Mesendoderm (in vitro differentiated cells): ENCODE data around the gene DNMBP. TPM values are rescaled to one million over a fixed set of nuclear protein-coding genes. Genes with fewer than 3 reads are reported as not detected.

Experiments used
- DNase-seq: peaks from one replicate; pipeline ENCODE4 v3.0.0; 2013
- H2AK5ac ChIP-seq: 2 replicates; pipeline ENCODE4 v1.6.1; 2013; ENCODE audit warnings: low read length, inconsistent platforms
- H2BK120ac ChIP-seq: 2 replicates; pipeline ENCODE4 v1.6.1; 2013; ENCODE audit warnings: low read depth, mild to moderate bottlenecking, low read length, moderate library complexity, mixed read lengths
- H2BK15ac ChIP-seq: replicated peaks from 2 replicates; pipeline ENCODE4 v1.6.1; 2013; ENCODE audit warnings: low read depth, mild to moderate bottlenecking, moderate library complexity
- H2BK5ac ChIP-seq: 2 replicates; pipeline ENCODE4 v1.6.1; 2013; ENCODE audit warnings: low read length, inconsistent platforms
- H3K18ac ChIP-seq: 2 replicates; pipeline ENCODE4 v1.6.1; 2013; ENCODE audit warnings: mild to moderate bottlenecking, low read length, mixed read lengths
- H3K23ac ChIP-seq: one replicate; pipeline ENCODE4 v1.6.1; 2013; ENCODE audit warnings: low read length
- H3K27ac ChIP-seq: 2 replicates; pipeline ENCODE4 v1.5.1; 2013; ENCODE audit warnings: low read depth, mild to moderate bottlenecking, inconsistent platforms, low read length, moderate library complexity
- H3K27me3 ChIP-seq: 2 replicates; pipeline ENCODE4 v1.6.1; 2013; ENCODE audit warnings: low read length, control low read depth, mild to moderate bottlenecking, inconsistent platforms; ENCODE audit not compliant: insufficient read depth, poor library complexity
- H3K36me3 ChIP-seq: 2 replicates; pipeline ENCODE4 v1.6.1; 2013; ENCODE audit warnings: low read length, inconsistent platforms; ENCODE audit not compliant: control insufficient read depth, insufficient read depth
- H3K4ac ChIP-seq: one replicate; pipeline ENCODE4 v1.6.1; 2013; ENCODE audit warnings: low read depth, mild to moderate bottlenecking, low read length, moderate library complexity
- H3K4me1 ChIP-seq: 2 replicates; pipeline ENCODE4 v1.6.1; 2013; ENCODE audit warnings: low read depth, low read length, inconsistent platforms; ENCODE audit not compliant: control insufficient read depth
- H3K4me2 ChIP-seq: 2 replicates; pipeline ENCODE4 v1.6.1; 2013; ENCODE audit warnings: low read length
- H3K4me3 ChIP-seq: 2 replicates; pipeline ENCODE4 v1.5.1; 2013; ENCODE audit warnings: mild to moderate bottlenecking, low read length
- H3K56ac ChIP-seq: one replicate; pipeline ENCODE4 v1.6.1; 2013; ENCODE audit warnings: low read length
- H3K79me1 ChIP-seq: 2 replicates; pipeline ENCODE4 v1.6.1; 2013; ENCODE audit warnings: low read length, inconsistent platforms
- H3K79me2 ChIP-seq: 2 replicates; pipeline ENCODE4 v1.6.1; 2013; ENCODE audit warnings: mild to moderate bottlenecking, low read length; ENCODE audit not compliant: control insufficient read depth, insufficient read depth
- H3K9ac ChIP-seq: 2 replicates; pipeline ENCODE4 v1.6.1; 2013; ENCODE audit warnings: low read length, inconsistent platforms
- H4K5ac ChIP-seq: one replicate; pipeline ENCODE4 v1.6.1; 2013; ENCODE audit warnings: low read length
- H4K8ac ChIP-seq: one replicate; pipeline ENCODE4 v1.6.1; 2013; ENCODE audit warnings: low read depth, mild to moderate bottlenecking, control low read depth, low read length, moderate library complexity
- WGBS: extraction: QIAGEN DNeasy Blood & Tissue Kit; methylation state at CpG from one replicate; pipeline ENCODE4 v1.1.7; 2013; ENCODE audit warnings: low lambda C conversion rate, missing lambda C conversion rate; ENCODE audit not compliant: insufficient coverage; ENCODE audit errors: extremely low coverage; 5-methylcytosine and 5-hydroxymethylcytosine counted together
- polyA plus RNA-seq, 2 experiments: library from polyadenylated mRNA; stranded (reverse); fragments of 200-250 nt; gene quantifications; one replicate each; pipeline ENCODE4 v1.2.3, GENCODE V29; 2013

DNMBP gene, protein sequence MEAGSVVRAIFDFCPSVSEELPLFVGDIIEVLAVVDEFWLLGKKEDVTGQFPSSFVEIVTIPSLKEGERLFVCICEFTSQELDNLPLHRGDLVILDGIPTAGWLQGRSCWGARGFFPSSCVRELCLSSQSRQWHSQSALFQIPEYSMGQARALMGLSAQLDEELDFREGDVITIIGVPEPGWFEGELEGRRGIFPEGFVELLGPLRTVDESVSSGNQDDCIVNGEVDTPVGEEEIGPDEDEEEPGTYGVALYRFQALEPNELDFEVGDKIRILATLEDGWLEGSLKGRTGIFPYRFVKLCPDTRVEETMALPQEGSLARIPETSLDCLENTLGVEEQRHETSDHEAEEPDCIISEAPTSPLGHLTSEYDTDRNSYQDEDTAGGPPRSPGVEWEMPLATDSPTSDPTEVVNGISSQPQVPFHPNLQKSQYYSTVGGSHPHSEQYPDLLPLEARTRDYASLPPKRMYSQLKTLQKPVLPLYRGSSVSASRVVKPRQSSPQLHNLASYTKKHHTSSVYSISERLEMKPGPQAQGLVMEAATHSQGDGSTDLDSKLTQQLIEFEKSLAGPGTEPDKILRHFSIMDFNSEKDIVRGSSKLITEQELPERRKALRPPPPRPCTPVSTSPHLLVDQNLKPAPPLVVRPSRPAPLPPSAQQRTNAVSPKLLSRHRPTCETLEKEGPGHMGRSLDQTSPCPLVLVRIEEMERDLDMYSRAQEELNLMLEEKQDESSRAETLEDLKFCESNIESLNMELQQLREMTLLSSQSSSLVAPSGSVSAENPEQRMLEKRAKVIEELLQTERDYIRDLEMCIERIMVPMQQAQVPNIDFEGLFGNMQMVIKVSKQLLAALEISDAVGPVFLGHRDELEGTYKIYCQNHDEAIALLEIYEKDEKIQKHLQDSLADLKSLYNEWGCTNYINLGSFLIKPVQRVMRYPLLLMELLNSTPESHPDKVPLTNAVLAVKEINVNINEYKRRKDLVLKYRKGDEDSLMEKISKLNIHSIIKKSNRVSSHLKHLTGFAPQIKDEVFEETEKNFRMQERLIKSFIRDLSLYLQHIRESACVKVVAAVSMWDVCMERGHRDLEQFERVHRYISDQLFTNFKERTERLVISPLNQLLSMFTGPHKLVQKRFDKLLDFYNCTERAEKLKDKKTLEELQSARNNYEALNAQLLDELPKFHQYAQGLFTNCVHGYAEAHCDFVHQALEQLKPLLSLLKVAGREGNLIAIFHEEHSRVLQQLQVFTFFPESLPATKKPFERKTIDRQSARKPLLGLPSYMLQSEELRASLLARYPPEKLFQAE (N-terminal part only)
- 9.3 TPM for polyA plus RNA-seq (2013, experiment 1 of 2)
- polyA plus RNA-seq (2013, experiment 2 of 2), result 9.5 TPM

DNA sequence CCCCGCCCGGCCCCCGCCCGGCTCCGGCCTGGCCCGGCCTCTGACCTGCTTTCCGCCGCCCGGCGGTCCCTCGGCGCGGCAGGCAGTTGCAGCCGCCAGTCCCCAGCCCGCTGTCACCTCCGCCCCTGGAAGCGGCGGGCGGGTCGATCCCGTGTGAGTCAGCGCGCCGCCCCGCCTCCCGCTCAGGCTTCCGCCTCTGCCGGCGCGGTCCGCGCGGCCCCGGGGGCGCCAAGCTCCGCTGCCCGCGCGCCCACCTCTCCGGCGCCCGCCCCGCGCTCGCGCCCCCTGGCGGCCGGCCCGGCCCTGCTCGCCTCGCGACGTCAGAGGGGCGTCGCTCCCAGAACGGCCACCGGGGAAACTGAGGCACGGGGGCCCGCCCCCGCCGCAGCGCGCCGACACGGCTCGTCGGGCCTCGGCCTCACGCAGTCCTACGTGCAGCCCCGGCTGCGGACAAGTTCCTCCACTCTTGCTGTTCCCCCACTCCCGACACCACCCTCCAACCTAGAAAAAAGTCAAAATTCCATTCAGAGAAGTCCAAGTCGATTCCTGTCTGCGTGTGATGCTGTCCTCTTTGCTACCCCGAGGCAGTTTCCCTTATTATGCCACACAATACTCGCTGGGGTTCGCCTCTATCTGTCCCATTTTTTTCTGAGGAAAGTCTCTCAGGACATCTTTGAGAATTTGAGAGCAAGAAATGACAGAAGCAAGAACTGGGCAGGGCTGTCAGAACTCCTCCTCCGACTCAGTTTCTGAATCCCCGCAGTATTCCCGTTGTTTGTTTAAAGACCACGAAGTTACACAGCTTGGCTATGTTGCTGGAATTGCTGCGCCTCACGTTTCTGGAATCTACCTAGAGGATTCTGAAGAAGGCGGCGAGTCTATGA lies at the start of gene DNMBP:
Gene DNMBP (minus strand): TSS at position 155 of the 884 bp plus-strand sequence. CDS start 37,823 bp downstream, outside the sequence.
- peaks cover 11% of the 10 kb centered on the region for H3K79me1 ChIP-seq
- whole genome bisulfite sequencing, result no CpG with 5 or more reads among the region's 86 CpGs

DNA sequence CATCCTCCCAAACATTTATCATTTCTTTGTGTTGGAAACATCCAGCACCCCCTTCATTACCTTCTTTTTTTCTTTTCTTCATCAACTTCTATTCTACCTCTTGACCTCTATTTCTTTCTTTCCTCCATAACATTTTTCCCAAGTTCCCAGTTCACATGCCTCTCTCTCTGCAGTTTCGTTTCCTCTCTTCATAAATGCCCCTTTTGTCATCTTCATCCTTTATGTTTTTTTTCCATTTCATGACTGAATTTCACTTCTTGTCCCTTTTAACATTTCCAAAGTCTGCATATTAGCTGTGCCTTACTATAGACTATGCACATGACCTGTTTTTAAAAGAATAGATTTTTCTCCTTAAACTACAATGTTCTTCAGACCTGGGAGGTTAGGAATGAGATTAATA lies 48.2 kb upstream of the DNMBP start:
- Histone ChIP-seq H3K4me1 (no peaks in the 10 kb centered on the region), H4K5ac (no peak overlapping the region), H3K23ac (no peak overlapping the region), H3K18ac (no peak overlapping the region), H3K9ac (no peak overlapping the region), H2AK5ac (no peak overlapping the region), H4K8ac (no peak overlapping the region), H3K4ac (no peak overlapping the region), H3K27ac (no peak overlapping the region), H2BK120ac (no peak overlapping the region), H2BK15ac (no peak overlapping the region), H3K79me1 (no peaks in the 10 kb centered on the region), H2BK5ac (no peak overlapping the region), H3K79me2 (no peaks in the 10 kb centered on the region), H3K56ac (no peak overlapping the region), H3K36me3 (no peaks in the 10 kb centered on the region), H3K4me3 (no peak overlapping the region), H3K27me3 (no peaks in the 10 kb centered on the region), H3K4me2 (no peak overlapping the region)
- no CpG with 5 or more reads among the region's 1 CpG for WGBS
- DNase-seq, result no peak

More for the DNA sequence above, at the start of gene DNMBP:
- H3K79me2 ChIP-seq, result peaks cover 18% of the 10 kb centered on the region
- peak within 1 kb of the TSS; percentile 90 for H3K56ac ChIP-seq
- peak within 1 kb of the TSS; percentile 88 for H3K9ac ChIP-seq
- H2AK5ac ChIP-seq, result no peak within 1 kb of the TSS
- peak within 1 kb of the TSS; percentile 70 for H3K23ac ChIP-seq
- H3K27ac ChIP-seq, result peak within 1 kb of the TSS; percentile 45
- peak within 1 kb of the TSS; percentile 31 for H2BK120ac ChIP-seq
- peak within 1 kb of the TSS; percentile 80 for H3K4me3 ChIP-seq
- H3K4me1 ChIP-seq, result peaks cover 2% of the 10 kb centered on the region
- H3K4ac ChIP-seq, result peak within 1 kb of the TSS; percentile 81
- H3K18ac ChIP-seq, result peak within 1 kb of the TSS; percentile 72
- no peak within 1 kb of the TSS for H4K8ac ChIP-seq
- no peaks in the 10 kb centered on the region for H3K27me3 ChIP-seq
- H2BK15ac ChIP-seq, result no peak within 1 kb of the TSS
- H4K5ac ChIP-seq, result peak within 1 kb of the TSS; percentile 71
- no peaks in the 10 kb centered on the region for H3K36me3 ChIP-seq
- peak; percentile 91 for DNase-seq
- H2BK5ac ChIP-seq, result peak within 1 kb of the TSS; percentile 64
- peak within 1 kb of the TSS; percentile 91 for H3K4me2 ChIP-seq

DNA sequence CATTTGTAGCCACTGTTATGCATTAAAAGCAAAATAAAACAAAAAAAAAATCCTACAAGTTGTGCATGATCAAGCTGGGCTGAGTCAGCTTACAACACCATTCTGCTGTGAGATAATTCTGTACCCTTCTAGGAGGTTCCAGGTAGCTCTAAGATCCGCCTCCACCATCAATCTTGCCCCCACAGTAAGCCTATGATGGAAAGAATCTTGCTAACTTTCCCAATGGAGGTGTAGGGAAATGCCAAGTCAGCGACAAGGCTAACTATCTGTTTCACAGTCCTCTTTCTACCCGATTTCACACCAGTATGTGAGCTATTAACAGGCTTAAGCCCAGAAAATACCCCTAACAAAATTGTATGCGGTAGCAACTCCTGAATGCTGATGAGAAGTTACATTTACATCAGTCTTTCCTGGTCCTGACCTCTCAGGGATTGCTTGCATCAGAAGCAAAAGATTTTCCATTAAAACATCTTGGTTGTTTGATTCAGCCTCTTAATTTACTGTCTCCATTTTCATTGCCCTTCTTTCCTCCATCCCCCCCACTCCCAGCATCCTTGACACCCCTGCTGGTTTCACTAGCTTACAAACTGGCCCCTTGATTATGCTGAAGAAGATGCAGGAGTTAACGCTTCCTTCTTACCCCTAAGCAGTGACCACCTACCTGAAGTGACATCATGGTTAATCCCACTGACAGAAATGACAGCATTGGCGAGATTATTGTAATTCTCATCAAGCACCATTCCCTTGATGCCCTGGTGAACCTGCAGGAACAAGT lies 44.1 kb upstream of the DNMBP start:
- no peak overlapping the region for H2AK5ac ChIP-seq
- no peak overlapping the region for H3K27ac ChIP-seq
- H3K4me2 ChIP-seq, result no peak overlapping the region
- WGBS, result no CpG with 5 or more reads among the region's 6 CpGs
- H4K8ac ChIP-seq, result no peak overlapping the region
- no peaks in the 10 kb centered on the region for H3K4me1 ChIP-seq
- no peak overlapping the region for H2BK120ac ChIP-seq
- no peaks in the 10 kb centered on the region for H3K79me2 ChIP-seq
- H3K4me3 ChIP-seq, result no peak overlapping the region
- no peak overlapping the region for H3K9ac ChIP-seq
- H2BK5ac ChIP-seq, result no peak overlapping the region
- H3K4ac ChIP-seq, result no peak overlapping the region
- peak; percentile 89 for DNase-seq
- H4K5ac ChIP-seq, result no peak overlapping the region
- no peaks in the 10 kb centered on the region for H3K36me3 ChIP-seq
- no peak overlapping the region for H3K23ac ChIP-seq
- no peak overlapping the region for H3K56ac ChIP-seq
- H3K79me1 ChIP-seq, result no peaks in the 10 kb centered on the region
- H3K27me3 ChIP-seq, result no peaks in the 10 kb centered on the region
- H3K18ac ChIP-seq, result no peak overlapping the region
- H2BK15ac ChIP-seq, result no peak overlapping the region

DNA sequence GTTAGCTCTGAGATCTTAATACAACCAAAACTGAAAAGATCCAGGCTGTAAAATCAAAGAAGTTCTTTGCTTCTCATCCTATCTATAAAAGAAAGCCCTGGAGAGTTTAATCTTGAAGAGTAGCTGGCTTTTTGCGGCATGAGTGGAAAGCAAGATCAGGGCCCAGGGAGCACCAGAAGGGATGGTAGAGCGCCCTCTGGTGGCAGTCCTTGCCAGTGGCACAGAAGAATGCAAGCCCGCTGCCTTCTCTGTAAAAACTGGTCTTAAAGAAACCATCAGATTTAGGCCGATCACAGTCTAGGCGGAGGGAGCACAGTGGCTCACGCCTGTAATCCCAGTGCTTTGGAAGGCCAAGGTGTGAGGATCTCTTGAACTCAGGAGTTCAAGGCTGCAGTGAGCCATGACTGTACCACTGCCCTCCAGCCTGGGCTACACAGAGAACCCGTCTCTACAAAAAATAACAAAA lies 36.3 kb upstream of the DNMBP start:
- H3K27me3 ChIP-seq, result no peaks in the 10 kb centered on the region
- H3K4ac ChIP-seq, result no peak overlapping the region
- H3K4me2 ChIP-seq, result no peak overlapping the region
- H3K9ac ChIP-seq, result no peak overlapping the region
- no peaks in the 10 kb centered on the region for H3K79me2 ChIP-seq
- no peak overlapping the region for H2AK5ac ChIP-seq
- no peaks in the 10 kb centered on the region for H3K36me3 ChIP-seq
- H2BK15ac ChIP-seq, result peak overlapping the region; percentile 1
- H3K27ac ChIP-seq, result no peak overlapping the region
- H3K56ac ChIP-seq, result no peak overlapping the region
- H3K4me1 ChIP-seq, result peaks cover 2% of the 10 kb centered on the region
- H3K23ac ChIP-seq, result no peak overlapping the region
- H3K18ac ChIP-seq, result no peak overlapping the region
- H2BK5ac ChIP-seq, result no peak overlapping the region
- H2BK120ac ChIP-seq, result no peak overlapping the region
- no peaks in the 10 kb centered on the region for H3K79me1 ChIP-seq
- H4K5ac ChIP-seq, result no peak overlapping the region
- no peak overlapping the region for H3K4me3 ChIP-seq
- WGBS, result no CpG with 5 or more reads among the region's 7 CpGs
- peak; percentile 92 for DNase-seq
- H4K8ac ChIP-seq, result no peak overlapping the region
